GM12878 (cell line): ENCODE data around the gene HAO1. TPM values are rescaled to one million over a fixed set of nuclear protein-coding genes. Genes with fewer than 3 reads are reported as not detected.

ENCODE experiments used
- ATAC-seq: fragments of 200-7000 bp; cut with Tn5 transposase; 3 replicates; pipeline ENCODE4 v1.9.1; 2020; ENCODE audit warnings: mild to moderate bottlenecking, moderate library complexity
- BruUV-seq: library from RNA; stranded (reverse); fragments of 400-500 nt; replicated peaks from 2 replicates; lab custom pipeline; 2021; lab: Mats Ljungman, UMichigan
- CTCF ChIA-PET: fragments of 300-600 bp; sonication (Branson Sonifier 250); formaldehyde crosslinking; extraction: SDS; loops from one replicate; lab custom pipeline; 2021; ENCODE audit warnings: inconsistent platforms; lab: Yijun Ruan, JAX
- POLR2A ChIA-PET: fragments of 350-600 bp; formaldehyde crosslinking; extraction: SDS; loops from one replicate; lab custom pipeline; 2021; ENCODE audit warnings: inconsistent platforms; lab: Charles Lee
- RAD21 ChIA-PET: fragments of 300-600 bp; sonication (Branson Sonifier 250); formaldehyde crosslinking; loops from one replicate; lab custom pipeline; 2023; ENCODE audit warnings: antibody characterized with exemption; ENCODE audit not compliant: unreplicated experiment; lab: Charles Lee
- SMC1A ChIA-PET: fragments of 300-600 bp; sonication (Branson Sonifier 250); formaldehyde crosslinking; loops from one replicate; lab custom pipeline; 2023; ENCODE audit not compliant: unreplicated experiment, uncharacterized antibody; lab: Charles Lee
- DNase-seq: peaks from one replicate; pipeline ENCODE4 v3.0.0-alpha.2; 2011; ENCODE audit warnings: low read depth, low spot score
- FAIRE-seq: peaks from 3 replicates; lab custom pipeline; 2011; peaks lifted over from hg19 to GRCh38; lab: Jason Lieb, UNC
- H2AFZ ChIP-seq: 2 replicates; pipeline ENCODE4 v1.6.0; 2011; ENCODE audit warnings: low read depth, low read length, control low read depth; ENCODE audit not compliant: control insufficient read depth
- H3K27ac ChIP-seq: 2 replicates; pipeline ENCODE4 v1.5.1; 2011; ENCODE audit warnings: control low read depth; ENCODE audit not compliant: control insufficient read depth, insufficient read depth
- H3K27me3 ChIP-seq, 2 experiments: replicated peaks in 1 of 2; 2 replicates each; pipeline versions ENCODE4 v1.6.0 to v1.6.1; 2011; ENCODE audit warnings: low read length in 1 of 2; ENCODE audit not compliant: control insufficient read depth in 2 of 2, insufficient read depth in 2 of 2
- H3K36me3 ChIP-seq, 2 experiments: 2 replicates each; pipeline ENCODE4 v1.5.1; 2011; ENCODE audit warnings: low read length in 1 of 2; ENCODE audit not compliant: control insufficient read depth in 2 of 2, insufficient read depth in 2 of 2
- H3K4me1 ChIP-seq: 2 replicates; pipeline ENCODE4 v1.6.1; 2011; ENCODE audit warnings: mild to moderate bottlenecking, low read length, moderate library complexity, mixed read lengths; ENCODE audit not compliant: control insufficient read depth, insufficient read depth
- H3K4me2 ChIP-seq: 2 replicates; pipeline ENCODE4 v1.6.0; 2011; ENCODE audit warnings: control low read depth; ENCODE audit not compliant: control insufficient read depth, insufficient read depth
- H3K4me3 ChIP-seq: fragments of 200-600 bp; sonication (generic); 2 replicates; pipeline ENCODE4 v1.5.1; 2016
- H3K79me2 ChIP-seq: 2 replicates; pipeline ENCODE4 v1.6.0; 2011; ENCODE audit warnings: low read length; ENCODE audit not compliant: control insufficient read depth, insufficient read depth
- H3K9ac ChIP-seq: 2 replicates; pipeline ENCODE4 v1.8.0; 2011; ENCODE audit warnings: low read length, control low read depth, mixed read lengths; ENCODE audit not compliant: control insufficient read depth, insufficient read depth
- H3K9me3 ChIP-seq: replicated peaks from 3 replicates; pipeline ENCODE4 v1.5.1; 2011; ENCODE audit warnings: mild to moderate bottlenecking, low read length; ENCODE audit not compliant: control insufficient read depth, insufficient read depth
- H4K20me1 ChIP-seq: 2 replicates; pipeline ENCODE4 v1.6.0; 2011; ENCODE audit not compliant: control insufficient read depth, insufficient read depth
- ATF7 ChIP-seq: fragments of 450-650 bp; IDR thresholded peaks from 2 replicates; pipeline ENCODE4 v1.6.1; 2016; ENCODE audit warnings: low read depth, mild to moderate bottlenecking
- BCL11A ChIP-seq: IDR thresholded peaks from 2 replicates; pipeline ENCODE4 v1.6.1; 2011; ENCODE audit warnings: low read depth, low read length
- CBX5 ChIP-seq: sonication (generic); IDR thresholded peaks from 2 replicates; pipeline ENCODE4 v1.6.1; 2016; ENCODE audit warnings: low read depth, moderate library complexity, mild to moderate bottlenecking, inconsistent platforms
- CEBPB ChIP-seq, 2 experiments: fragments of 150-350 bp in 1 of 2; IDR thresholded peaks; 2 replicates each; pipeline ENCODE4 v1.6.1; 2012 to 2014; ENCODE audit warnings: low read depth in 2 of 2, low read length in 2 of 2, borderline replicate concordance in 1 of 2, inconsistent platforms in 1 of 2
- DPF2 ChIP-seq: fragments of 450-650 bp; IDR thresholded peaks from 2 replicates; pipeline ENCODE4 v1.6.1; 2017; ENCODE audit warnings: mild to moderate bottlenecking
- ETV6 ChIP-seq, 2 experiments: fragments of 450-650 bp in 1 of 2; IDR thresholded peaks in 1 of 2; conservative IDR thresholded peaks in 1 of 2; 2 replicates each; pipeline ENCODE4 v1.6.1; 2014; ENCODE audit warnings: antibody characterized with exemption in 1 of 2, borderline replicate concordance in 1 of 2, low read depth in 1 of 2, mild to moderate bottlenecking in 1 of 2, moderate library complexity in 1 of 2
- NFYB ChIP-seq: IDR thresholded peaks from 2 replicates; pipeline ENCODE4 v1.6.1; 2011; ENCODE audit warnings: low read depth, mild to moderate bottlenecking, low read length, improper control_type of control experiment, moderate library complexity; ENCODE audit not compliant: insufficient read depth
- NR2C1 ChIP-seq: fragments of 450-650 bp; IDR thresholded peaks from 2 replicates; pipeline ENCODE4 v1.6.1; 2017; ENCODE audit warnings: antibody characterized with exemption, mild to moderate bottlenecking, moderate library complexity
- POLR2AphosphoS5 ChIP-seq: IDR thresholded peaks from 2 replicates; pipeline ENCODE4 v1.6.1; 2011; ENCODE audit warnings: mild to moderate bottlenecking, low read length, inconsistent platforms
- RCOR1 ChIP-seq: conservative IDR thresholded peaks from 2 replicates; pipeline ENCODE4 v1.6.1; 2012; ENCODE audit warnings: low read depth, low read length, improper control_type of control experiment
- SRF ChIP-seq, 2 experiments: IDR thresholded peaks; 2 replicates each; pipeline ENCODE4 v1.6.1; 2011; ENCODE audit warnings: low read depth in 2 of 2, low read length in 2 of 2, mild to moderate bottlenecking in 1 of 2, moderate library complexity in 1 of 2
- STAT1 ChIP-seq: fragments of 450-650 bp; conservative IDR thresholded peaks from 2 replicates; pipeline ENCODE4 v1.6.1; 2014; ENCODE audit warnings: antibody characterized with exemption, mild to moderate bottlenecking
- SUPT20H ChIP-seq: IDR thresholded peaks from 2 replicates; pipeline ENCODE4 v1.6.1; 2011; ENCODE audit warnings: low read depth, mild to moderate bottlenecking, low read length, moderate library complexity, borderline replicate concordance; ENCODE audit not compliant: control insufficient read depth
- TARDBP ChIP-seq: IDR thresholded peaks from 2 replicates; pipeline ENCODE4 v1.6.1; 2016; ENCODE audit warnings: borderline replicate concordance
- YY1 ChIP-seq: IDR thresholded peaks from 2 replicates; pipeline ENCODE4 v1.6.1; 2011; ENCODE audit warnings: low read depth, mild to moderate bottlenecking, low read length
- ZSCAN29 ChIP-seq: fragments of 450-650 bp; IDR thresholded peaks from 2 replicates; pipeline ENCODE4 v1.6.1; 2017; ENCODE audit warnings: mild to moderate bottlenecking, moderate library complexity
- WGBS: methylation state at CpG from one replicate; pipeline ENCODE4 v1.1.6; 2016; ENCODE audit warnings: low lambda C conversion rate; ENCODE audit not compliant: insufficient replicate concordance, insufficient coverage; ENCODE audit errors: missing lambda C conversion rate; 5-methylcytosine and 5-hydroxymethylcytosine counted together
- in situ Hi-C: fragments of 300-500 bp; cut with MboI; formaldehyde crosslinking; loops from 9 replicates; pipeline ENCODE4 v1.14.3; 2018; ENCODE audit warnings: mixed read lengths
- intact Hi-C: fragments of 100-400 bp; cut with micrococcal nuclease; formaldehyde crosslinking; loops from one replicate; pipeline ENCODE4 v1.14.2; 2022; ENCODE audit not compliant: unreplicated experiment
- polyA plus RNA-seq, 11 experiments: library from polyadenylated mRNA; depleted of rRNA in 4 of 11; unstranded in 6 of 11; stranded (reverse) in 5 of 11; fragments of >200 nt; fragmentation: Nextera tagmentation in 4 of 11; fragmentation: Illumina TruSeq in 1 of 11; extraction: Ambion mirVana in 4 of 11; extraction: Trizol in 1 of 11; gene quantifications; 1 replicate in 1 of 11; 2 replicates in 10 of 11; pipeline versions ENCODE4 v1.2.1 to v1.2.3, GENCODE V29; 2011 to 2016; ENCODE audit warnings: inconsistent platforms in 2 of 11, missing spikeins in 2 of 11, low read depth in 1 of 11
- total RNA-seq, 4 experiments: library from RNA; depleted of rRNA in 3 of 4; stranded (reverse); fragments of >200 nt in 3 of 4; fragmentation: Illumina TruSeq in 1 of 4; extraction: Trizol in 1 of 4; gene quantifications; 2 replicates each; pipeline versions ENCODE4 v1.2.1 to v1.2.3, GENCODE V29; 2013 to 2021
- TF ChIP-seq, protein P1 (sequence below): fragments of 450-650 bp; conservative IDR thresholded peaks from 2 replicates; pipeline ENCODE4 v1.6.1; 2017; ENCODE audit warnings: mild to moderate bottlenecking, moderate library complexity
- TF ChIP-seq, protein P2 (sequence below): fragments of 450-650 bp; IDR thresholded peaks from 2 replicates; pipeline ENCODE4 v1.6.1; 2014; ENCODE audit warnings: mild to moderate bottlenecking
- TF ChIP-seq, protein P3 (sequence below): fragments of 450-650 bp; formaldehyde crosslinking; IDR thresholded peaks from 2 replicates; pipeline ENCODE4 v1.5.0; 2022; ENCODE audit warnings: mild to moderate bottlenecking, missing genetic modification characterization

The HAO1 gene
- total and polyA plus RNA-seq, 10 of the 15 experiments (the other 5 are each of a cell fraction or from before 2014, with no cell fraction given), result 0.03 to 0.29 (median 0.05) TPM; not detected in 7

DNA sequence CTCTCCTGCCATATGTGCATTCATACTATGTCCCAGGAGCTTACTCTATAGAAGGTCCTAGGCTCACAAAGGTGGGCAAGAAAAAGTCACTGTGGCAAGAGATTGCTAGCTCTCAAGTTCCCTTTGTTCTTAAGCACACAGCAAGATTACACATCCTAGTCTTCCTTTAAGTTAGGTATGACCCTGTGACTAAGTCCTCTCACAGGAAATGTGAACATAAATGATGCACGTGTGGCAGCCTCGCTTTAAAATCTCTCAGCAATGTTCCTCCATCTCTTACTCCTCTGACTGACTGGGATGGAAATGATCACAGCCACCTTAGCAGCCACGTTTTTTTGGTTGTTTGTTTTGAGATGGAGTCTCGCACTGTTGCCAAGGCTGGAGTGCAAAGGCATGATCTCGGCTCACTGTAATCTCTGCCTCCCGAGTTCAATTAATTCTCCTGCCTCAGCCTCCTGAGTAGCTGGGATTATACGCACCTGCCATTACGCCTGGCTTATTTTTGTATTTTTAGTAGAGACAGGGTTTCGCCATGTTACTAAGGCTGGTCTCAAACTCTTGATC lies 35.7 kb upstream of the HAO1 start:
- no peak for ATAC-seq
- SMC1A ChIA-PET, result interaction anchor here (1.0 to 1.2 kb wide), 2 partner anchors 45 to 747 kb away, joined by 3 read pairs; no protein-coding TSS in a partner anchor
- RAD21 ChIA-PET, result no interaction called here
- TF ChIP-seq NFYB (no peak), SRF (IDR thresholded peaks at IDR 0.05; ENCODE audit: low read depth in 2 of 2, low read length in 2 of 2) (no peak), NR2C1 (no peak), CEBPB (IDR thresholded peaks at IDR 0.05; ENCODE audit: borderline replicate concordance in 1 of 2, low read depth in 2 of 2, low read length in 2 of 2) (no peak), BCL11A (no peak), POLR2AphosphoS5 (no peak), STAT1 (no peak), ETV6 (conservative IDR thresholded peaks at IDR 0.05 in 1 of 2, IDR thresholded peaks at IDR 0.05 in 1 of 2; ENCODE audit: borderline replicate concordance in 1 of 2, low read depth in 1 of 2) (no peak), ATF7 (no peak), SUPT20H (no peak), YY1 (no peak), CBX5 (no peak), DPF2 (no peak), ZSCAN29 (no peak), RCOR1 (no peak), TARDBP (no peak)
- TF ChIP-seq, protein P1, sequence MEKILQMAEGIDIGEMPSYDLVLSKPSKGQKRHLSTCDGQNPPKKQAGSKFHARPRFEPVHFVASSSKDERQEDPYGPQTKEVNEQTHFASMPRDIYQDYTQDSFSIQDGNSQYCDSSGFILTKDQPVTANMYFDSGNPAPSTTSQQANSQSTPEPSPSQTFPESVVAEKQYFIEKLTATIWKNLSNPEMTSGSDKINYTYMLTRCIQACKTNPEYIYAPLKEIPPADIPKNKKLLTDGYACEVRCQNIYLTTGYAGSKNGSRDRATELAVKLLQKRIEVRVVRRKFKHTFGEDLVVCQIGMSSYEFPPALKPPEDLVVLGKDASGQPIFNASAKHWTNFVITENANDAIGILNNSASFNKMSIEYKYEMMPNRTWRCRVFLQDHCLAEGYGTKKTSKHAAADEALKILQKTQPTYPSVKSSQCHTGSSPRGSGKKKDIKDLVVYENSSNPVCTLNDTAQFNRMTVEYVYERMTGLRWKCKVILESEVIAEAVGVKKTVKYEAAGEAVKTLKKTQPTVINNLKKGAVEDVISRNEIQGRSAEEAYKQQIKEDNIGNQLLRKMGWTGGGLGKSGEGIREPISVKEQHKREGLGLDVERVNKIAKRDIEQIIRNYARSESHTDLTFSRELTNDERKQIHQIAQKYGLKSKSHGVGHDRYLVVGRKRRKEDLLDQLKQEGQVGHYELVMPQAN, result no peak
- TF ChIP-seq, protein P2, sequence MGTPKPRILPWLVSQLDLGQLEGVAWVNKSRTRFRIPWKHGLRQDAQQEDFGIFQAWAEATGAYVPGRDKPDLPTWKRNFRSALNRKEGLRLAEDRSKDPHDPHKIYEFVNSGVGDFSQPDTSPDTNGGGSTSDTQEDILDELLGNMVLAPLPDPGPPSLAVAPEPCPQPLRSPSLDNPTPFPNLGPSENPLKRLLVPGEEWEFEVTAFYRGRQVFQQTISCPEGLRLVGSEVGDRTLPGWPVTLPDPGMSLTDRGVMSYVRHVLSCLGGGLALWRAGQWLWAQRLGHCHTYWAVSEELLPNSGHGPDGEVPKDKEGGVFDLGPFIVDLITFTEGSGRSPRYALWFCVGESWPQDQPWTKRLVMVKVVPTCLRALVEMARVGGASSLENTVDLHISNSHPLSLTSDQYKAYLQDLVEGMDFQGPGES, result no peak
- TF ChIP-seq, protein P3, sequence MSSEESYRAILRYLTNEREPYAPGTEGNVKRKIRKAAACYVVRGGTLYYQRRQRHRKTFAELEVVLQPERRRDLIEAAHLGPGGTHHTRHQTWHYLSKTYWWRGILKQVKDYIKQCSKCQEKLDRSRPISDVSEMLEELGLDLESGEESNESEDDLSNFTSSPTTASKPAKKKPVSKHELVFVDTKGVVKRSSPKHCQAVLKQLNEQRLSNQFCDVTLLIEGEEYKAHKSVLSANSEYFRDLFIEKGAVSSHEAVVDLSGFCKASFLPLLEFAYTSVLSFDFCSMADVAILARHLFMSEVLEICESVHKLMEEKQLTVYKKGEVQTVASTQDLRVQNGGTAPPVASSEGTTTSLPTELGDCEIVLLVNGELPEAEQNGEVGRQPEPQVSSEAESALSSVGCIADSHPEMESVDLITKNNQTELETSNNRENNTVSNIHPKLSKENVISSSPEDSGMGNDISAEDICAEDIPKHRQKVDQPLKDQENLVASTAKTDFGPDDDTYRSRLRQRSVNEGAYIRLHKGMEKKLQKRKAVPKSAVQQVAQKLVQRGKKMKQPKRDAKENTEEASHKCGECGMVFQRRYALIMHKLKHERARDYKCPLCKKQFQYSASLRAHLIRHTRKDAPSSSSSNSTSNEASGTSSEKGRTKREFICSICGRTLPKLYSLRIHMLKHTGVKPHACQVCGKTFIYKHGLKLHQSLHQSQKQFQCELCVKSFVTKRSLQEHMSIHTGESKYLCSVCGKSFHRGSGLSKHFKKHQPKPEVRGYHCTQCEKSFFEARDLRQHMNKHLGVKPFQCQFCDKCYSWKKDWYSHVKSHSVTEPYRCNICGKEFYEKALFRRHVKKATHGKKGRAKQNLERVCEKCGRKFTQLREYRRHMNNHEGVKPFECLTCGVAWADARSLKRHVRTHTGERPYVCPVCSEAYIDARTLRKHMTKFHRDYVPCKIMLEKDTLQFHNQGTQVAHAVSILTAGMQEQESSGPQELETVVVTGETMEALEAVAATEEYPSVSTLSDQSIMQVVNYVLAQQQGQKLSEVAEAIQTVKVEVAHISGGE, result no peak

More for the DNA sequence above, 35.7 kb upstream of the HAO1 start:
- POLR2A ChIA-PET, result no interaction called here
- no peaks in the 10 kb centered on the region for H4K20me1 ChIP-seq
- no peak for DNase-seq
- no peak overlapping the region for H2AFZ ChIP-seq
- H3K27ac ChIP-seq, result no peak overlapping the region
- in situ Hi-C loops, result no loop called here
- H3K36me3 ChIP-seq, result no peaks in the 10 kb centered on the region
- no peaks in the 10 kb centered on the region for H3K4me1 ChIP-seq
- intact Hi-C loops, result no loop called here
- WGBS, result 79% methylated on average over 9 of the region's 9 CpGs
- no TSS peak for BruUV-seq
- H3K4me3 ChIP-seq, result no peak overlapping the region
- FAIRE-seq, result no peak
- H3K4me2 ChIP-seq, result no peak overlapping the region
- H3K9me3 ChIP-seq, result no peaks in the 10 kb centered on the region
- H3K79me2 ChIP-seq, result no peaks in the 10 kb centered on the region
- CTCF ChIA-PET, result no interaction called here
- no peaks in the 10 kb centered on the region for H3K27me3 ChIP-seq
- H3K9ac ChIP-seq, result no peak overlapping the region
